H1 (cell line): Measurements from ENCODE around the gene ZNF516. TPM values are rescaled to one million over a fixed set of nuclear protein-coding genes. Genes with fewer than 3 reads are reported as not detected.

Experiments used
- CTCF ChIA-PET: fragments of 300-600 bp; sonication (Branson Sonifier 250); formaldehyde crosslinking; loops from one replicate; lab custom pipeline; 2021; ENCODE audit not compliant: partially characterized antibody; lab: Charles Lee
- POLR2A ChIA-PET: fragments of 300-600 bp; sonication (Branson Sonifier 250); formaldehyde crosslinking; loops from one replicate; lab custom pipeline; 2021; ENCODE audit warnings: inconsistent platforms; ENCODE audit not compliant: partially characterized antibody; lab: Charles Lee
- DNase-seq, 2 experiments: peaks; one replicate each; pipeline versions ENCODE4 v3.0.0 to v3.0.0-alpha.2; 2010 to 2022; ENCODE audit warnings: low spot score in 2 of 2, low read depth in 1 of 2, mixed read lengths in 1 of 2
- FAIRE-seq: peaks from 2 replicates; lab custom pipeline; 2011; peaks lifted over from hg19 to GRCh38; lab: Jason Lieb, UNC
- H2AFZ ChIP-seq: 2 replicates; pipeline ENCODE4 v1.8.1; 2012; ENCODE audit warnings: low read length, inconsistent platforms
- H2AK5ac ChIP-seq: 2 replicates; pipeline ENCODE4 v1.6.1; 2013; ENCODE audit warnings: low read depth, low read length
- H2BK120ac ChIP-seq: replicated peaks from 2 replicates; pipeline ENCODE3; 2013; ENCODE audit warnings: low read depth, low read length, inconsistent platforms
- H2BK12ac ChIP-seq: 2 replicates; pipeline ENCODE4 v1.6.1; 2013; ENCODE audit warnings: low read depth, low read length
- H2BK15ac ChIP-seq: 2 replicates; pipeline ENCODE4 v1.6.1; 2013; ENCODE audit warnings: low read length
- H2BK20ac ChIP-seq: 2 replicates; pipeline ENCODE4 v1.6.1; 2013; ENCODE audit warnings: low read length
- H2BK5ac ChIP-seq: 2 replicates; pipeline ENCODE4 v1.6.1; 2013; ENCODE audit warnings: low read depth, low read length
- H3K14ac ChIP-seq: 2 replicates; pipeline ENCODE4 v1.6.1; 2013; ENCODE audit warnings: inconsistent platforms; ENCODE audit not compliant: insufficient read length
- H3K18ac ChIP-seq: 2 replicates; pipeline ENCODE4 v1.6.1; 2013; ENCODE audit warnings: low read length; ENCODE audit errors: extremely low read depth
- H3K23ac ChIP-seq: 2 replicates; pipeline ENCODE4 v1.6.1; 2013; ENCODE audit warnings: inconsistent platforms; ENCODE audit not compliant: insufficient read length
- H3K23me2 ChIP-seq: 2 replicates; pipeline ENCODE4 v1.6.1; 2013; ENCODE audit warnings: low read depth, low read length
- H3K27ac ChIP-seq: 2 replicates; pipeline ENCODE4 v1.6.1; 2011; ENCODE audit warnings: low read depth, low read length, inconsistent platforms
- H3K27me3 ChIP-seq, 4 experiments: replicated peaks in 1 of 4; 1 replicate in 1 of 4; 2 replicates in 3 of 4; pipeline versions ENCODE4 v1.6.1 to v1.8.1; 2011 to 2013; ENCODE audit warnings: low read length in 3 of 4, mild to moderate bottlenecking in 3 of 4, inconsistent platforms in 2 of 4, mixed read lengths in 2 of 4, moderate library complexity in 1 of 4; ENCODE audit not compliant: control insufficient read depth in 3 of 4, insufficient read depth in 3 of 4; ENCODE audit errors: extremely low read depth in 1 of 4
- H3K36me3 ChIP-seq, 4 experiments: 2 replicates each; pipeline versions ENCODE4 v1.6.1 to v1.8.1; 2011 to 2013; ENCODE audit warnings: mild to moderate bottlenecking in 4 of 4, low read length in 3 of 4, moderate library complexity in 2 of 4, control low read depth in 1 of 4, inconsistent platforms in 1 of 4; ENCODE audit not compliant: insufficient read depth in 4 of 4, control insufficient read depth in 2 of 4
- H3K4ac ChIP-seq: replicated peaks from 2 replicates; pipeline ENCODE3; 2013; ENCODE audit warnings: low read length, low read depth, mixed read lengths, inconsistent platforms; ENCODE audit not compliant: insufficient read length
- H3K4me1 ChIP-seq, 4 experiments: replicated peaks in 1 of 4; 1 replicate in 1 of 4; 2 replicates in 3 of 4; pipeline versions ENCODE4 v1.6.1 to v1.8.1; 2011 to 2013; ENCODE audit warnings: low read length in 3 of 4, inconsistent platforms in 2 of 4, mixed read lengths in 1 of 4; ENCODE audit not compliant: insufficient read depth in 4 of 4, control insufficient read depth in 3 of 4
- H3K4me2 ChIP-seq, 2 experiments: 2 replicates each; pipeline versions ENCODE4 v1.6.1 to v1.8.1; 2011 to 2013; ENCODE audit warnings: low read depth in 2 of 2, low read length in 2 of 2, control low read depth in 1 of 2, inconsistent platforms in 1 of 2, mild to moderate bottlenecking in 1 of 2; ENCODE audit not compliant: insufficient read depth in 1 of 2
- H3K4me3 ChIP-seq, 4 experiments: fragments of 200-600, 300-600 bp in 1 of 4; sonication (generic), shearing (Covaris generic), sonication (Bioruptor Twin) in 1 of 4; 2 replicates each; pipeline versions ENCODE4 v1.5.1 to v1.8.1; 2011 to 2016; ENCODE audit warnings: low read length in 4 of 4, low read depth in 3 of 4, control low read depth in 2 of 4, inconsistent platforms in 2 of 4, mild to moderate bottlenecking in 2 of 4, mixed read lengths in 1 of 4, moderate library complexity in 1 of 4; ENCODE audit not compliant: insufficient read depth in 2 of 4; ENCODE audit errors: extremely low read depth in 1 of 4
- H3K56ac ChIP-seq: replicated peaks from 2 replicates; pipeline ENCODE3; 2013; ENCODE audit warnings: low read depth, mild to moderate bottlenecking, mixed read lengths, low read length, inconsistent platforms; ENCODE audit not compliant: insufficient read length
- H3K79me1 ChIP-seq: 2 replicates; pipeline ENCODE4 v1.6.1; 2013; ENCODE audit warnings: low read depth, low read length, control low read depth
- H3K79me2 ChIP-seq, 2 experiments: 2 replicates each; pipeline versions ENCODE4 v1.6.1 to v1.8.1; 2012 to 2013; ENCODE audit warnings: low read length in 2 of 2, mild to moderate bottlenecking in 2 of 2, inconsistent platforms in 1 of 2; ENCODE audit not compliant: insufficient read depth in 2 of 2, control insufficient read depth in 1 of 2
- H3K9ac ChIP-seq, 4 experiments: replicated peaks in 1 of 4; 1 replicate in 1 of 4; 2 replicates in 3 of 4; pipeline versions ENCODE4 v1.6.1 to v1.8.1; 2011 to 2013; ENCODE audit warnings: low read depth in 3 of 4, low read length in 3 of 4, control low read depth in 2 of 4, mild to moderate bottlenecking in 2 of 4, moderate library complexity in 2 of 4, inconsistent platforms in 1 of 4; ENCODE audit errors: extremely low read depth in 1 of 4
- H3K9me3 ChIP-seq, 2 experiments: 2 replicates each; pipeline versions ENCODE4 v1.6.1 to v1.8.1; 2012 to 2013; ENCODE audit warnings: mild to moderate bottlenecking in 2 of 2, moderate library complexity in 2 of 2, control low read depth in 1 of 2, inconsistent platforms in 1 of 2, low read depth in 1 of 2, low read length in 1 of 2, mixed read lengths in 1 of 2; ENCODE audit not compliant: insufficient read depth in 2 of 2
- H4K20me1 ChIP-seq, 2 experiments: replicated peaks in 1 of 2; 2 replicates each; pipeline versions ENCODE3 to v1.8.1; 2011 to 2013; ENCODE audit warnings: inconsistent platforms in 2 of 2, low read length in 2 of 2, mild to moderate bottlenecking in 1 of 2; ENCODE audit not compliant: insufficient read depth in 2 of 2, control insufficient read depth in 1 of 2
- H4K5ac ChIP-seq: 2 replicates; pipeline ENCODE4 v1.6.1; 2013; ENCODE audit warnings: low read length, low read depth, mixed read lengths, inconsistent platforms; ENCODE audit not compliant: insufficient read length
- H4K8ac ChIP-seq: 2 replicates; pipeline ENCODE4 v1.8.0; 2013; ENCODE audit warnings: mild to moderate bottlenecking, moderate library complexity, low read length, inconsistent platforms; ENCODE audit not compliant: insufficient read depth; ENCODE audit errors: extremely low read depth
- H4K91ac ChIP-seq: replicated peaks from 2 replicates; pipeline ENCODE3; 2013; ENCODE audit warnings: low read length, mixed read lengths, inconsistent platforms; ENCODE audit not compliant: insufficient read length
- CEBPB ChIP-seq: IDR thresholded peaks from 2 replicates; pipeline ENCODE4 v1.6.1; 2012; ENCODE audit warnings: low read depth, low read length
- FOSL1 ChIP-seq: IDR thresholded peaks from 2 replicates; pipeline ENCODE4 v1.6.1; 2011; ENCODE audit warnings: mild to moderate bottlenecking, low read depth, low read length, moderate library complexity; ENCODE audit not compliant: insufficient read depth
- HDAC2 ChIP-seq, 2 experiments: fragments of 300-600 bp in 1 of 2; sonication (generic) in 1 of 2; IDR thresholded peaks; 2 replicates each; pipeline ENCODE4 v1.6.1; 2011 to 2012; ENCODE audit warnings: low read depth in 2 of 2, low read length in 2 of 2, mild to moderate bottlenecking in 2 of 2, moderate library complexity in 2 of 2, borderline replicate concordance in 1 of 2, inconsistent platforms in 1 of 2
- JUN ChIP-seq: IDR thresholded peaks from 2 replicates; pipeline ENCODE4 v1.6.1; 2011; ENCODE audit warnings: low read depth, mild to moderate bottlenecking, improper control_type of control experiment, low read length
- KDM5A ChIP-seq: fragments of 200-600 bp; IDR thresholded peaks from 2 replicates; pipeline ENCODE4 v1.7.1; 2012; ENCODE audit warnings: mild to moderate bottlenecking, low read length, inconsistent platforms, mixed read lengths
- POLR2A ChIP-seq, 2 experiments: IDR thresholded peaks; 1 replicate in 1 of 2; 2 replicates in 1 of 2; pipeline ENCODE4 v1.6.1; 2011; ENCODE audit warnings: low read depth in 2 of 2, low read length in 2 of 2, mild to moderate bottlenecking in 2 of 2; ENCODE audit errors: control extremely low read depth in 1 of 2
- POLR2AphosphoS5 ChIP-seq: IDR thresholded peaks from 2 replicates; pipeline ENCODE4 v1.6.1; 2011; ENCODE audit warnings: low read depth, low read length
- POU5F1 ChIP-seq: IDR thresholded peaks from 2 replicates; pipeline ENCODE4 v1.6.1; 2011; ENCODE audit warnings: low read depth, mild to moderate bottlenecking, low read length, moderate library complexity
- RFX5 ChIP-seq: IDR thresholded peaks from 2 replicates; pipeline ENCODE4 v1.6.1; 2011; ENCODE audit warnings: low read depth, low read length, improper control_type of control experiment, borderline replicate concordance
- SRF ChIP-seq: IDR thresholded peaks from 2 replicates; pipeline ENCODE4 v1.6.1; 2011; ENCODE audit warnings: mild to moderate bottlenecking, low read depth, low read length, moderate library complexity
- TAF7 ChIP-seq: optimal IDR thresholded peaks from 2 replicates; pipeline ENCODE3; 2011; ENCODE audit warnings: low read depth, mild to moderate bottlenecking, inconsistent platforms, low read length, moderate library complexity, borderline replicate concordance
- TBP ChIP-seq: IDR thresholded peaks from 2 replicates; pipeline ENCODE4 v1.6.1; 2011; ENCODE audit warnings: low read depth, low read length, improper control_type of control experiment
- WGBS, 2 experiments: shearing (Covaris generic) in 1 of 2; methylation state at CpG; one replicate each; pipeline versions ENCODE4 v1.1.6 to v1.1.7; 2013 to 2015; ENCODE audit warnings: low lambda C conversion rate in 2 of 2, mixed read lengths in 2 of 2, inconsistent platforms in 1 of 2, low coverage in 1 of 2, missing lambda C conversion rate in 1 of 2; ENCODE audit not compliant: insufficient replicate concordance in 2 of 2, insufficient coverage in 1 of 2, insufficient read length in 1 of 2; ENCODE audit errors: extremely low coverage in 1 of 2, missing lambda C conversion rate in 1 of 2; 5-methylcytosine and 5-hydroxymethylcytosine counted together
- polyA plus RNA-seq, 7 experiments: library from polyadenylated mRNA; depleted of rRNA in 3 of 7; stranded (reverse) in 5 of 7; unstranded in 2 of 7; fragments of >200 nt in 5 of 7; fragments of 200-250 nt in 2 of 7; gene quantifications; 1 replicate in 5 of 7; 2 replicates in 1 of 7; 4 replicates in 1 of 7; pipeline versions ENCODE4 v1.2.1 to v1.2.3, GENCODE V29; 2011 to 2013; ENCODE audit warnings: missing spikeins in 2 of 7, mixed read lengths in 2 of 7
- total RNA-seq: library from RNA; stranded (reverse); fragmentation: NEBNext Ultra II Directional; extraction: Animal tissue kit (Norgen Biotek cat#: 25700); gene quantifications from 2 replicates; pipeline ENCODE4 v1.2.1, GENCODE V29; 2021

Gene ZNF516
- total and polyA plus RNA-seq, 2 of the 8 experiments (the other 6 are each of a cell fraction or from before 2014, with no cell fraction given), result 7.3 to 17.0 TPM

GRCh38 chr18:76495435-76496193 is 572 bp upstream of the ZNF516 start:
- Histone ChIP-seq H3K79me1 (no peaks in the 10 kb centered on the region), H2BK5ac (no peak overlapping the region), H3K23ac (no peak overlapping the region), H3K4ac (peak overlapping the region; percentile 64), H4K8ac (peak overlapping the region; percentile 88), H3K36me3 (no peaks in the 10 kb centered on the region), H2BK120ac (peak overlapping the region; percentile 62), H2AFZ (0 out of 2 replicates have a peak overlapping the region, but pooled peaks have one; percentile 81), H3K27ac (no peak overlapping the region; the same call in 1 of the 2 replicates), H2BK20ac (no peak overlapping the region), H3K4me3 (peak overlapping the region; percentile 68 to 81 (median 70)), H3K23me2 (peaks cover 27% of the 10 kb centered on the region), H2AK5ac (no peak overlapping the region), H3K9me3 (no peaks in the 10 kb centered on the region), H3K4me2 (peak overlapping the region; percentile 98 to 99), H4K5ac (peak overlapping the region; percentile 63), H3K56ac (no peak overlapping the region), H2BK12ac (peak overlapping the region; percentile 86), H3K79me2 (peaks cover 0 to 1% of the 10 kb centered on the region in 2 experiments; a peak in 1 of 4 replicates), H3K14ac (no peak overlapping the region), H2BK15ac (peak overlapping the region; percentile 75; the same call in 1 of the 2 replicates), H3K9ac (peak overlapping the region in 3 of 4 experiments; percentile 55 to 89 (median 78); a peak in 6 of 7 replicates), H3K27me3 (peaks cover 8 to 22% (median 15%) of the 10 kb centered on the region in 4 experiments), H3K4me1 (peaks cover 0 to 7% (median 3%) of the 10 kb centered on the region in 4 experiments; a peak in 6 of 7 replicates), H4K91ac (peak overlapping the region; percentile 92), H3K18ac (peak overlapping the region; percentile 89), H4K20me1 (peaks cover 0 to under 1% of the 10 kb centered on the region in 2 experiments)
- FAIRE-seq (no peak), DNase-seq (peak in 1 of 2 experiments; percentile 81)
- POLR2A ChIA-PET, result interaction anchor here (1.3 to 3.6 kb wide), 3 partner anchors 8 to 23 kb away, joined by 5 to 13 read pairs (median 13); no protein-coding TSS in a partner anchor
- CTCF ChIA-PET, result interaction anchor here (1.0 kb wide), 1 partner anchor 24 kb away, joined by 4 read pairs; no protein-coding TSS in a partner anchor
- WGBS, 2 experiments, result 3% methylated on average over 27 of the region's 43 CpGs; no CpG with 5 or more reads in 1 of the 2 experiments
- no peak for TF ChIP-seq FOSL1
- no peak for TF ChIP-seq CEBPB
- no peak for TF ChIP-seq JUN
- TF ChIP-seq KDM5A, result no peak
- peak; percentile 29 to 33; a peak in 1 of 4 replicates for TF ChIP-seq HDAC2 (IDR thresholded peaks at IDR 0.05; ENCODE audit: borderline replicate concordance in 1 of 2, low read depth in 2 of 2, low read length in 2 of 2)
- TF ChIP-seq TBP, result peak; percentile 57
- no peak for TF ChIP-seq SRF
- TF ChIP-seq RFX5, result no peak
- TF ChIP-seq POLR2A (IDR thresholded peaks at IDR 0.05; ENCODE audit: control extremely low read depth in 1 of 2, low read depth in 2 of 2, low read length in 2 of 2), result peak in 1 of 2 experiments; percentile 60; a peak in 1 of 3 replicates
- no peak for TF ChIP-seq POU5F1
- TF ChIP-seq TAF7, result no peak
- TF ChIP-seq POLR2AphosphoS5, result peak; percentile 76
